GM23338 (cell line): ENCODE results near the gene ACVRL1. TPM values are rescaled to one million over a fixed set of nuclear protein-coding genes. Genes with fewer than 3 reads are reported as not detected.

Experiments
- ATAC-seq: fragments of 200-7000 bp; cut with Tn5 transposase; 3 replicates; pipeline ENCODE4 v1.9.1; 2020
- DNase-seq: peaks from one replicate; pipeline ENCODE4 v3.0.0-alpha.2; 2015; ENCODE audit warnings: low spot score
- H2AFZ ChIP-seq: fragments of 200-600 bp; sonication (generic); 2 replicates; pipeline ENCODE4 v1.8.0; 2016; ENCODE audit warnings: antibody characterized with exemption, mild to moderate bottlenecking, moderate library complexity
- H3F3A ChIP-seq: fragments of 200-600 bp; sonication (generic); replicated peaks from 2 replicates; pipeline ENCODE4 v1.8.0; 2017; ENCODE audit warnings: antibody characterized with exemption, mixed run types, low read depth
- H3K27ac ChIP-seq: fragments of 200-600 bp; sonication (generic); 2 replicates; pipeline ENCODE4 v1.6.1; 2016; ENCODE audit warnings: low read depth
- H3K27me3 ChIP-seq: fragments of 200-600 bp; sonication (generic); 2 replicates; pipeline ENCODE4 v1.8.0; 2016; ENCODE audit warnings: mild to moderate bottlenecking, mixed run types, moderate library complexity; ENCODE audit not compliant: insufficient read depth
- H3K36me3 ChIP-seq: fragments of 200-600 bp; sonication (generic); 2 replicates; pipeline ENCODE4 v1.8.0; 2016; ENCODE audit warnings: mild to moderate bottlenecking; ENCODE audit not compliant: insufficient read depth
- H3K4me1 ChIP-seq: fragments of 200-600 bp; sonication (generic); 2 replicates; pipeline ENCODE4 v1.8.0; 2016; ENCODE audit warnings: mild to moderate bottlenecking, moderate library complexity; ENCODE audit not compliant: insufficient read depth
- H3K4me2 ChIP-seq: fragments of 200-600 bp; sonication (generic); 2 replicates; pipeline ENCODE4 v1.7.1; 2017; ENCODE audit warnings: mixed run types
- H3K4me3 ChIP-seq: fragments of 200-600 bp; sonication (generic); 2 replicates; pipeline ENCODE4 v1.6.1; 2016; ENCODE audit warnings: mixed run types
- H3K79me2 ChIP-seq: fragments of 200-600 bp; sonication (generic); replicated peaks from 2 replicates; pipeline ENCODE4 v1.8.0; 2017; ENCODE audit warnings: mild to moderate bottlenecking; ENCODE audit not compliant: insufficient read depth
- H3K9me2 ChIP-seq: fragments of 200-600 bp; sonication (generic); 2 replicates; pipeline ENCODE4 v1.8.0; 2017; ENCODE audit not compliant: insufficient read depth
- H4K20me1 ChIP-seq: fragments of 200-600 bp; sonication (generic); replicated peaks from 2 replicates; pipeline ENCODE4 v1.8.0; 2017; ENCODE audit warnings: mild to moderate bottlenecking; ENCODE audit not compliant: insufficient read depth
- H3K27ac Mint-ChIP-seq: 2 replicates; pipeline ENCODE4 v1.8.0; 2020; ENCODE audit warnings: inconsistent platforms, mild to moderate bottlenecking, moderate library complexity, mixed read lengths
- H3K27me3 Mint-ChIP-seq: 3 replicates; pipeline ENCODE4 v1.8.0; 2022; ENCODE audit warnings: low read depth, mild to moderate bottlenecking, moderate library complexity, mixed read lengths, inconsistent platforms; ENCODE audit not compliant: insufficient read depth, poor library complexity
- H3K36me3 Mint-ChIP-seq: 3 replicates; pipeline ENCODE4 v1.8.0; 2021; ENCODE audit warnings: low read depth, mild to moderate bottlenecking, inconsistent platforms, moderate library complexity, mixed read lengths
- H3K4me1 Mint-ChIP-seq: 3 replicates; pipeline ENCODE4 v1.8.0; 2020; ENCODE audit warnings: mild to moderate bottlenecking, inconsistent platforms, mixed read lengths
- H3K4me3 Mint-ChIP-seq: 3 replicates; pipeline ENCODE4 v1.8.0; 2021; ENCODE audit warnings: moderate library complexity, mild to moderate bottlenecking, inconsistent platforms, mixed read lengths
- H3K9me3 Mint-ChIP-seq: 3 replicates; pipeline ENCODE4 v1.8.0; 2020; ENCODE audit warnings: moderate library complexity, mild to moderate bottlenecking, inconsistent platforms, mixed read lengths
- CREB1 ChIP-seq: fragments of 250-450 bp; sonication (Bioruptor Pico); IDR thresholded peaks from 2 replicates; pipeline ENCODE4 v1.5.0; 2020; ENCODE audit warnings: low read depth, mild to moderate bottlenecking, moderate library complexity
- EZH2 ChIP-seq: fragments of 200-600 bp; sonication (generic); IDR thresholded peaks from one replicate; pipeline ENCODE4 v1.8.0; 2017; ENCODE audit warnings: antibody characterized with exemption, mild to moderate bottlenecking, low read depth; ENCODE audit not compliant: unreplicated experiment
- EZH2phosphoT487 ChIP-seq: fragments of 200-600 bp; sonication (generic); IDR thresholded peaks from one replicate; pipeline ENCODE4 v1.8.1; 2018; ENCODE audit warnings: antibody characterized with exemption; ENCODE audit not compliant: unreplicated experiment
- JUNB ChIP-seq: IDR thresholded peaks from one replicate; pipeline ENCODE4 v1.6.1; 2016; ENCODE audit warnings: antibody characterized with exemption; ENCODE audit not compliant: unreplicated experiment
- NANOG ChIP-seq: IDR thresholded peaks from 2 replicates; pipeline ENCODE4 v1.6.1; 2016; ENCODE audit warnings: antibody characterized with exemption, borderline replicate concordance
- POLR2AphosphoS5 ChIP-seq: IDR thresholded peaks from 2 replicates; pipeline ENCODE4 v1.6.1; 2016; ENCODE audit warnings: antibody characterized with exemption, low read depth
- ZNF331 ChIP-seq: fragments of 250-450 bp; sonication (Bioruptor Pico); IDR thresholded peaks from 2 replicates; pipeline ENCODE4 v1.5.0; 2020; ENCODE audit warnings: low read depth, mild to moderate bottlenecking, moderate library complexity
- polyA plus RNA-seq: library from polyadenylated mRNA; unstranded; fragments of >200 nt; fragmentation: Nextera tagmentation; extraction: Ambion mirVana; gene quantifications from 2 replicates; pipeline ENCODE4 v1.2.1, GENCODE V29; 2016
- total RNA-seq: library from RNA; depleted of rRNA; stranded (reverse); fragments of >200 nt; shearing (Covaris generic); gene quantifications from 2 replicates; pipeline ENCODE4 v1.2.3, GENCODE V29; 2014
- TF ChIP-seq, protein P1 (sequence below), 2 experiments: fragments of 200-600 bp in 1 of 2; sonication (generic) in 1 of 2; conservative IDR thresholded peaks; 2 replicates each; pipeline versions ENCODE4 v1.5.1 to v1.6.1; 2016 to 2017; ENCODE audit warnings: antibody characterized with exemption in 2 of 2, low read depth in 2 of 2, mild to moderate bottlenecking in 2 of 2, moderate library complexity in 1 of 2
- TF ChIP-seq, protein P2 (sequence below): IDR thresholded peaks from 2 replicates; pipeline ENCODE4 v1.6.1; 2016; ENCODE audit warnings: antibody characterized with exemption
- TF ChIP-seq, protein P3 (sequence below): fragments of 250-450 bp; sonication (Bioruptor Pico); IDR thresholded peaks from 2 replicates; pipeline ENCODE4 v1.5.0; 2020; ENCODE audit warnings: mild to moderate bottlenecking, moderate library complexity

Gene ACVRL1
- total and polyA plus RNA-seq, 2 experiments from 2014 or later: 0.28 TPM; not detected in 1

DNA sequence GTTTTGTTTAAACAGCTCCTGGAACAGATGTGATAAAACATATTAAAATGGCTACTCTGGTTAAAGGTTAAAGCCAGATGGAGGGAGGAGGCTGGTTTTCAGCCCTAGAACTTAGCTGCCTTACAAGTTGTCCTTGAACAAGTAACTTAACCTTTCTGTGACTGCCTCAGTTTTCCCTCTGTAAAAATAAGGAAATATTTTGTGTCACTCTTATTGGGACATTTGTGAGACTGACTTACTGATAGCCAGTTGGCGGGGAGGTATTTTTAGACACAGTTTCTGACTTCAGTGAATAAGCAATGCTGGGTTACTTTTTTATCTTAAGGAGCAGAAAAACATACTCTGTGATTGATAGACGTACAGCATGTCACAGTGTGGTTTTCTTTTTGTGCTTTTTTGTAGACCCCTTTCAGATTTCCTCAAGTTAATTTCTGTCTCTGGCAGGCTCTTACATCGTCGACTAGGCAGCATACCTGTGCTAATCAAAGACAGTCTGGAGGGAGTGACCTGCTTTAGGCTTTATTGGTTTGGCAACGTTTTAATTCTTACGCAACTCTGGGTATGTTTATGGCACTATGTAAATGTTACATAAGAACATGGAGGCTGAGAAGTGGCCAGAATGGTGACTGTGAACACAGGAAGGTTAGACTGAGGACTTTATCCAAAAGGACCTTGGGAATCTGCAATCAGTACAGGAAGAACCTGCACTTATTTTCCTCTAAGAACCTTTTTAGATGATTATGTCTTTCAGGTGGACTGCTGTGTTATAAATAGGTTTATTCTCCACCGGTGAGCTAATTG is 47.5 kb downstream of the ACVRL1 start (continued):
- no peak for TF ChIP-seq JUNB
- TF ChIP-seq NANOG: no peak
- no peak for TF ChIP-seq CREB1 (CRISPR knock-in tag)
- TF ChIP-seq, protein P1, sequence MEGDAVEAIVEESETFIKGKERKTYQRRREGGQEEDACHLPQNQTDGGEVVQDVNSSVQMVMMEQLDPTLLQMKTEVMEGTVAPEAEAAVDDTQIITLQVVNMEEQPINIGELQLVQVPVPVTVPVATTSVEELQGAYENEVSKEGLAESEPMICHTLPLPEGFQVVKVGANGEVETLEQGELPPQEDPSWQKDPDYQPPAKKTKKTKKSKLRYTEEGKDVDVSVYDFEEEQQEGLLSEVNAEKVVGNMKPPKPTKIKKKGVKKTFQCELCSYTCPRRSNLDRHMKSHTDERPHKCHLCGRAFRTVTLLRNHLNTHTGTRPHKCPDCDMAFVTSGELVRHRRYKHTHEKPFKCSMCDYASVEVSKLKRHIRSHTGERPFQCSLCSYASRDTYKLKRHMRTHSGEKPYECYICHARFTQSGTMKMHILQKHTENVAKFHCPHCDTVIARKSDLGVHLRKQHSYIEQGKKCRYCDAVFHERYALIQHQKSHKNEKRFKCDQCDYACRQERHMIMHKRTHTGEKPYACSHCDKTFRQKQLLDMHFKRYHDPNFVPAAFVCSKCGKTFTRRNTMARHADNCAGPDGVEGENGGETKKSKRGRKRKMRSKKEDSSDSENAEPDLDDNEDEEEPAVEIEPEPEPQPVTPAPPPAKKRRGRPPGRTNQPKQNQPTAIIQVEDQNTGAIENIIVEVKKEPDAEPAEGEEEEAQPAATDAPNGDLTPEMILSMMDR (conservative IDR thresholded peaks at IDR 0.05; ENCODE audit: low read depth in 2 of 2): no peak
- TF ChIP-seq POLR2AphosphoS5: no peak
- no peak for TF ChIP-seq EZH2phosphoT487
- no peak for TF ChIP-seq ZNF331
- no peak for TF ChIP-seq EZH2
- TF ChIP-seq, protein P2, sequence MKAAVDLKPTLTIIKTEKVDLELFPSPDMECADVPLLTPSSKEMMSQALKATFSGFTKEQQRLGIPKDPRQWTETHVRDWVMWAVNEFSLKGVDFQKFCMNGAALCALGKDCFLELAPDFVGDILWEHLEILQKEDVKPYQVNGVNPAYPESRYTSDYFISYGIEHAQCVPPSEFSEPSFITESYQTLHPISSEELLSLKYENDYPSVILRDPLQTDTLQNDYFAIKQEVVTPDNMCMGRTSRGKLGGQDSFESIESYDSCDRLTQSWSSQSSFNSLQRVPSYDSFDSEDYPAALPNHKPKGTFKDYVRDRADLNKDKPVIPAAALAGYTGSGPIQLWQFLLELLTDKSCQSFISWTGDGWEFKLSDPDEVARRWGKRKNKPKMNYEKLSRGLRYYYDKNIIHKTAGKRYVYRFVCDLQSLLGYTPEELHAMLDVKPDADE: no peak

DNA sequence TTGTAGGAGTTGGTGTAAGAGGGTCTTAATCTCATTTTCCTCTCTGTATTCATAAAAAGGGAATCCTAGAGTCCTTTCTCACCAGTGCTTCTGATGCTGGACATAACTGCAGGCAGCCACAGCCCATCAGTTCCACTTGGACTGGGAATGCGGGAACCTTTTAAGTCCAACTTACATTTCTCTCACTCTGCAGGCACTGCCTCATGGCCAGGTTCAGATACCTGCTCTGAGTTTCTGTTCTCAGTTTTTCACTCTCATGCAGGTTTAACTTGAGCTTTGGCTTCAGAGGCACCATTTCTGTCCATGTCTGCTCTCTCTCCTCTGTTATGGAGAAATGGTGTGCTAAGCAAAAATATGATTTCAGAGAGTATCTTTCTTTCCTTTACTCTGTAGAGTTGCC is 48.4 kb downstream of the ACVRL1 start:
- H3K4me3 Mint-ChIP-seq: no peak overlapping the region
- TF ChIP-seq EZH2phosphoT487: no peak
- TF ChIP-seq, protein P1 (conservative IDR thresholded peaks at IDR 0.05; ENCODE audit: low read depth in 2 of 2): no peak
- TF ChIP-seq, protein P3, sequence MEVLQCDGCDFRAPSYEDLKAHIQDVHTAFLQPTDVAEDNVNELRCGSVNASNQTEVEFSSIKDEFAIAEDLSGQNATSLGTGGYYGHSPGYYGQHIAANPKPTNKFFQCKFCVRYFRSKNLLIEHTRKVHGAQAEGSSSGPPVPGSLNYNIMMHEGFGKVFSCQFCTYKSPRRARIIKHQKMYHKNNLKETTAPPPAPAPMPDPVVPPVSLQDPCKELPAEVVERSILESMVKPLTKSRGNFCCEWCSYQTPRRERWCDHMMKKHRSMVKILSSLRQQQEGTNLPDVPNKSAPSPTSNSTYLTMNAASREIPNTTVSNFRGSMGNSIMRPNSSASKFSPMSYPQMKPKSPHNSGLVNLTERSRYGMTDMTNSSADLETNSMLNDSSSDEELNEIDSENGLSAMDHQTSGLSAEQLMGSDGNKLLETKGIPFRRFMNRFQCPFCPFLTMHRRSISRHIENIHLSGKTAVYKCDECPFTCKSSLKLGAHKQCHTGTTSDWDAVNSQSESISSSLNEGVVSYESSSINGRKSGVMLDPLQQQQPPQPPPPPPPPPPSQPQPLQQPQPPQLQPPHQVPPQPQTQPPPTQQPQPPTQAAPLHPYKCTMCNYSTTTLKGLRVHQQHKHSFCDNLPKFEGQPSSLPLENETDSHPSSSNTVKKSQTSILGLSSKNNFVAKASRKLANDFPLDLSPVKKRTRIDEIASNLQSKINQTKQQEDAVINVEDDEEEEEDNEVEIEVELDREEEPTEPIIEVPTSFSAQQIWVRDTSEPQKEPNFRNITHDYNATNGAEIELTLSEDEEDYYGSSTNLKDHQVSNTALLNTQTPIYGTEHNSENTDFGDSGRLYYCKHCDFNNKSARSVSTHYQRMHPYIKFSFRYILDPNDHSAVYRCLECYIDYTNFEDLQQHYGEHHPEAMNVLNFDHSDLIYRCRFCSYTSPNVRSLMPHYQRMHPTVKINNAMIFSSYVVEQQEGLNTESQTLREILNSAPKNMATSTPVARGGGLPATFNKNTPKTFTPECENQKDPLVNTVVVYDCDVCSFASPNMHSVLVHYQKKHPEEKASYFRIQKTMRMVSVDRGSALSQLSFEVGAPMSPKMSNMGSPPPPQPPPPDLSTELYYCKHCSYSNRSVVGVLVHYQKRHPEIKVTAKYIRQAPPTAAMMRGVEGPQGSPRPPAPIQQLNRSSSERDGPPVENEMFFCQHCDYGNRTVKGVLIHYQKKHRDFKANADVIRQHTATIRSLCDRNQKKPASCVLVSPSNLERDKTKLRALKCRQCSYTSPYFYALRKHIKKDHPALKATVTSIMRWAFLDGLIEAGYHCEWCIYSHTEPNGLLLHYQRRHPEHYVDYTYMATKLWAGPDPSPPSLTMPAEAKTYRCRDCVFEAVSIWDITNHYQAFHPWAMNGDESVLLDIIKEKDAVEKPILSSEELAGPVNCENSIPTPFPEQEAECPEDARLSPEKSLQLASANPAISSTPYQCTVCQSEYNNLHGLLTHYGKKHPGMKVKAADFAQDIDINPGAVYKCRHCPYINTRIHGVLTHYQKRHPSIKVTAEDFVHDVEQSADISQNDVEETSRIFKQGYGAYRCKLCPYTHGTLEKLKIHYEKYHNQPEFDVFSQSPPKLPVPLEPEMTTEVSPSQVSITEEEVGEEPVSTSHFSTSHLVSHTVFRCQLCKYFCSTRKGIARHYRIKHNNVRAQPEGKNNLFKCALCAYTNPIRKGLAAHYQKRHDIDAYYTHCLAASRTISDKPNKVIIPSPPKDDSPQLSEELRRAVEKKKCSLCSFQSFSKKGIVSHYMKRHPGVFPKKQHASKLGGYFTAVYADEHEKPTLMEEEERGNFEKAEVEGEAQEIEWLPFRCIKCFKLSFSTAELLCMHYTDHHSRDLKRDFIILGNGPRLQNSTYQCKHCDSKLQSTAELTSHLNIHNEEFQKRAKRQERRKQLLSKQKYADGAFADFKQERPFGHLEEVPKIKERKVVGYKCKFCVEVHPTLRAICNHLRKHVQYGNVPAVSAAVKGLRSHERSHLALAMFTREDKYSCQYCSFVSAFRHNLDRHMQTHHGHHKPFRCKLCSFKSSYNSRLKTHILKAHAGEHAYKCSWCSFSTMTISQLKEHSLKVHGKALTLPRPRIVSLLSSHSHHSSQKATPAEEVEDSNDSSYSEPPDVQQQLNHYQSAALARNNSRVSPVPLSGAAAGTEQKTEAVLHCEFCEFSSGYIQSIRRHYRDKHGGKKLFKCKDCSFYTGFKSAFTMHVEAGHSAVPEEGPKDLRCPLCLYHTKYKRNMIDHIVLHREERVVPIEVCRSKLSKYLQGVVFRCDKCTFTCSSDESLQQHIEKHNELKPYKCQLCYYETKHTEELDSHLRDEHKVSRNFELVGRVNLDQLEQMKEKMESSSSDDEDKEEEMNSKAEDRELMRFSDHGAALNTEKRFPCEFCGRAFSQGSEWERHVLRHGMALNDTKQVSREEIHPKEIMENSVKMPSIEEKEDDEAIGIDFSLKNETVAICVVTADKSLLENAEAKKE: no peak
- TF ChIP-seq EZH2: no peak
- Histone ChIP-seq H4K20me1 (peaks cover 41% of the 10 kb centered on the region), H3K4me3 (no peak overlapping the region), H3K4me2 (no peak overlapping the region), H3K79me2 (peaks cover 54% of the 10 kb centered on the region), H2AFZ (no peak overlapping the region), H3K27me3 (peaks cover 46% of the 10 kb centered on the region), H3K27ac (no peak overlapping the region), H3F3A (0 out of 2 replicates have a peak, but pooled peaks cover 4% of the 10 kb centered on the region), H3K9me2 (no peaks in the 10 kb centered on the region), H3K36me3 (no peaks in the 10 kb centered on the region), H3K4me1 (peaks cover 10% of the 10 kb centered on the region)
- DNase-seq (no peak), ATAC-seq (no peak)
- no peak overlapping the region for H3K27ac Mint-ChIP-seq
- H3K27me3 Mint-ChIP-seq: peaks cover 13% of the 10 kb centered on the region
- peaks cover 20% of the 10 kb centered on the region for H3K4me1 Mint-ChIP-seq
- 0 out of 3 replicates have a peak, but pooled peaks cover 3% of the 10 kb centered on the region for H3K36me3 Mint-ChIP-seq
- no peaks in the 10 kb centered on the region for H3K9me3 Mint-ChIP-seq
